Erythroblast (primary cell): ENCODE data around the gene PPP2R2C.

Experiments used
- GATA1 ChIP-seq: IDR thresholded peaks from 2 replicates; pipeline ENCODE4 v1.6.1; 2011; ENCODE audit warnings: low read depth, mild to moderate bottlenecking, control low read depth, low read length, moderate library complexity
- POLR2A ChIP-seq: IDR thresholded peaks from 2 replicates; pipeline ENCODE4 v1.6.1; 2011; ENCODE audit warnings: mild to moderate bottlenecking, low read length

DNA sequence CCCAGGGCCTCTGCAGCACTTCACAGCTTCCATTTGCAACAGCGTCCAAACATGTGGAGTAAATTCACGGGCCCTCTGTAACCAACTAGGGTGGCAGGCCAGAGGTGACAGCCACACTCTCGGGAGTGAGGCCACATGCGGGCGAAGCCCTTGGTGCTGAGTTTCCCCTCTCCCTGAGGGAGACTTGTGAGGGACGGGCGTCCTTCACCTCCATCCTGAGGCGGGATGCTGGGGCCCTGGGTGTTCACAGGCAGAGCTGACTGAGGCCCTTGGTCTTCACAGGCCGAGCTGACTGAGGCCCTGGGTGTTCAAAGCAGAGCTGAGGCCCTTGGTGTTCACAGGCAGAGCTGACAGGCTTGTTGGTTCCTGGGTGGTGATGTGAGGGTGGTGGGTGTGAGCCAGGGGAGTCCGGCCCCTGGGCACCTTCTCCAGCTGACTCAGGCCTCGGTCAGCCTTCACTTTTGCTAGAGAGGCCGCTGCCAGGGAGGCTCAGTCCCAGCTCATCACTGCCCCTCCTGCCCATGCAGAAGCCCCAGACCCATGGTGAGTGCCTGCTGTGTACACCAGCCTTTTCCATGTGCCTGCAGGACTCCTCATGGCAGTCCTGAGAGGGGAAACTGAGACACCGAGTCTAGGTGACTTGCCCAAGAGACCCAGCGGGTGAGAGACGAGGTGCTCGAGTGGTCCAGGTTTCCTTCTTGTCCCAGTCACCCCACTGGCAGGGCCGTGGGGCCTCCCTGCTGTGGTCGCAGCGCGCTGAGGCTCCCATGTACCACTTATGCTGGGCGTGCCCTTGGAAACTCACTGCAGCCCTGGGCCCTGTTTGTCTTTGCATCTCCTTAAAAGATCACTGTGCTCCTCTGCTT, 194.2 kb downstream of the PPP2R2C start:
- TF ChIP-seq POLR2A, result no peak
- TF ChIP-seq GATA1, result no peak
